ENCODE data around the gene MBTPS1. TPM values are rescaled to one million over a fixed set of nuclear protein-coding genes. Genes with fewer than 3 reads are reported as not detected.

The MBTPS1 gene
- total RNA-seq, 1 experiment from 2014 or later, result 130 TPM

- Mint-ChIP-seq H3K9me3 (ENCODE audit: low read depth, unreplicated experiment) (no peaks in the 10 kb centered on the region), H3K4me3 (ENCODE audit: low read depth, unreplicated experiment) (no peak overlapping the region), H3K27me3 (ENCODE audit: unreplicated experiment) (peaks cover 77% of the 10 kb centered on the region), H3K4me1 (ENCODE audit: low read depth, unreplicated experiment) (no peaks in the 10 kb centered on the region), H3K27ac (ENCODE audit: unreplicated experiment) (no peak overlapping the region), H3K36me3 (ENCODE audit: insufficient read depth, unreplicated experiment) (no peaks in the 10 kb centered on the region)
- BruUV-seq (replicated peaks), result no TSS peak
- TF ChIP-seq CTCF (IDR thresholded peaks at IDR 0.05; ENCODE audit: unreplicated experiment), result no peak
- intact Hi-C loops (cut with micrococcal nuclease; ENCODE audit: unreplicated experiment), result no loop called here
- DNase-seq, result no peak
- CTCF ChIA-PET, result interaction anchor here (0.6 kb wide), 1 partner anchor 21 kb away, joined by 7 read pairs; no protein-coding TSS in a partner anchor
Measured at GRCh38 chr16:84034516-84034915, 82.2 kb downstream of the MBTPS1 start.

- H3K36me3 Mint-ChIP-seq (ENCODE audit: insufficient read depth, unreplicated experiment), result no peaks in the 10 kb centered on the region
- H3K4me1 Mint-ChIP-seq (ENCODE audit: low read depth, unreplicated experiment), result no peaks in the 10 kb centered on the region
- H3K9me3 Mint-ChIP-seq (ENCODE audit: low read depth, unreplicated experiment), result no peaks in the 10 kb centered on the region
- CTCF ChIA-PET, result no interaction called here
- DNase-seq, result no peak
- H3K27me3 Mint-ChIP-seq (ENCODE audit: unreplicated experiment), result peaks cover 77% of the 10 kb centered on the region
- BruUV-seq (replicated peaks), result no TSS peak
- intact Hi-C loops (cut with micrococcal nuclease; ENCODE audit: unreplicated experiment), result no loop called here
- no peak overlapping the region for H3K4me3 Mint-ChIP-seq (ENCODE audit: low read depth, unreplicated experiment)
- TF ChIP-seq CTCF (IDR thresholded peaks at IDR 0.05; ENCODE audit: unreplicated experiment), result no peak
- no peak overlapping the region for H3K27ac Mint-ChIP-seq (ENCODE audit: unreplicated experiment)
Measured at GRCh38 chr16:84033251-84034195, 83.2 kb downstream of the MBTPS1 start.

GRCh38 chr16:84032458-84033178, 84.1 kb downstream of the MBTPS1 start:
- Mint-ChIP-seq H3K4me1 (ENCODE audit: low read depth, unreplicated experiment) (no peaks in the 10 kb centered on the region), H3K27ac (ENCODE audit: unreplicated experiment) (no peak overlapping the region)
- BruUV-seq (replicated peaks), result no TSS peak

More at GRCh38 chr16:84032458-84033178, 84.1 kb downstream of the MBTPS1 start:
- H3K27me3 Mint-ChIP-seq (ENCODE audit: unreplicated experiment), result peaks cover 80% of the 10 kb centered on the region
- intact Hi-C loops (cut with micrococcal nuclease; ENCODE audit: unreplicated experiment), result no loop called here
- no peak overlapping the region for H3K4me3 Mint-ChIP-seq (ENCODE audit: low read depth, unreplicated experiment)
- H3K9me3 Mint-ChIP-seq (ENCODE audit: low read depth, unreplicated experiment), result no peaks in the 10 kb centered on the region
- CTCF ChIA-PET, result interaction anchor here (1.1 kb wide), 1 partner anchor 10 kb away, joined by 3 read pairs; the partner anchor contains the start of gene SLC38A8
- no peak for TF ChIP-seq CTCF (IDR thresholded peaks at IDR 0.05; ENCODE audit: unreplicated experiment)
- no peak for DNase-seq
- H3K36me3 Mint-ChIP-seq (ENCODE audit: insufficient read depth, unreplicated experiment), result no peaks in the 10 kb centered on the region
